Measurements from ENCODE around the gene RNASE12.

The RNASE12 gene

DNA sequence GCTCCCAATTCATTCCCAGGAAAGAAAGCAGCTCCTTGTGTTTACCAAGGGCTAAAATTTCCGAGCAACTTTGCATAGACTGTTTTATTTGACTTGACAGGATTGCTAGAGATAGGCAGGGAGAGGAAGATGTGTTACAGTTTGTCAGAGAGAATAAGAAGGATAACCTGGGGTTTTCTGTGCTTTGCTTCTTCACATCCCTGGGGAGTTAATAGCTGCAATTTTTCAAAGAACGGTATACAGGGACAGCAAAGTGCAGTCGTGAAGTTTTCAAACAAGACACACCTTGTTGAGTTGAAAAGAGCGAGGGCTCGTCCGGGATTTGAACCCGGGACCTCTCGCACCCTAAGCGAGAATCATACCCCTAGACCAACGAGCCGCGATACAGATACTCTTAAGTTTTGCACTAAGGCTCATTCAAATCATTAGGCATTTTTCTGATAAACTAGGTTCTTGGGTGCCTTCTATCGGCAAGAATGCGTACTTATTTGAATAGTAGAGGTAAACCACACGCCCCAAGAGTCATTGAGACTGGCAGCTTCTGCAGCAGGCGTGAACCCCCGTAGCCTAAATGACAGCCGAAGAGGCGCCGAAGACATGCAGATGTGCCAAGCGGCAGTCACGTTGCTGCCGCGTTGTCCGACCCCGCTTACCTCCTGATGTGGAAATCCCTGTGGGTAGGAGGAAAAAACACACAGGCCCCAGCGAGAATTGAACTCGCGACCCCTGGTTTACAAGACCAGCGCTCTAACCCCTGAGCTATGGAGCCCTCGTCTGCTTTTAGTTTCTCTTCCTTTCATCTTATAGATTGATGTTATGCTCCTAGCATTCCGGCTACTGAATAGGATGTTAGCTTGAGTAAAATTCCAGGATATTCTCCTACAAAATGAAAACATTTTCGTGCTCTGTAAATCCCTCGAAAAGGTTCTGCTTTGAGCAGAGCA lies 22.2 kb upstream of the RNASE12 start:
- peak; percentile 97 for DNase-seq (ENCODE audit: low read depth)
- peak overlapping the region; percentile 66 for H3K4me3 ChIP-seq (ENCODE audit: low read depth, low read length)
- TF ChIP-seq, protein P1, sequence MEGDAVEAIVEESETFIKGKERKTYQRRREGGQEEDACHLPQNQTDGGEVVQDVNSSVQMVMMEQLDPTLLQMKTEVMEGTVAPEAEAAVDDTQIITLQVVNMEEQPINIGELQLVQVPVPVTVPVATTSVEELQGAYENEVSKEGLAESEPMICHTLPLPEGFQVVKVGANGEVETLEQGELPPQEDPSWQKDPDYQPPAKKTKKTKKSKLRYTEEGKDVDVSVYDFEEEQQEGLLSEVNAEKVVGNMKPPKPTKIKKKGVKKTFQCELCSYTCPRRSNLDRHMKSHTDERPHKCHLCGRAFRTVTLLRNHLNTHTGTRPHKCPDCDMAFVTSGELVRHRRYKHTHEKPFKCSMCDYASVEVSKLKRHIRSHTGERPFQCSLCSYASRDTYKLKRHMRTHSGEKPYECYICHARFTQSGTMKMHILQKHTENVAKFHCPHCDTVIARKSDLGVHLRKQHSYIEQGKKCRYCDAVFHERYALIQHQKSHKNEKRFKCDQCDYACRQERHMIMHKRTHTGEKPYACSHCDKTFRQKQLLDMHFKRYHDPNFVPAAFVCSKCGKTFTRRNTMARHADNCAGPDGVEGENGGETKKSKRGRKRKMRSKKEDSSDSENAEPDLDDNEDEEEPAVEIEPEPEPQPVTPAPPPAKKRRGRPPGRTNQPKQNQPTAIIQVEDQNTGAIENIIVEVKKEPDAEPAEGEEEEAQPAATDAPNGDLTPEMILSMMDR (IDR thresholded peaks at IDR 0.05; ENCODE audit: control insufficient read depth, extremely low read depth, insufficient read depth), result peak; percentile 69

DNA sequence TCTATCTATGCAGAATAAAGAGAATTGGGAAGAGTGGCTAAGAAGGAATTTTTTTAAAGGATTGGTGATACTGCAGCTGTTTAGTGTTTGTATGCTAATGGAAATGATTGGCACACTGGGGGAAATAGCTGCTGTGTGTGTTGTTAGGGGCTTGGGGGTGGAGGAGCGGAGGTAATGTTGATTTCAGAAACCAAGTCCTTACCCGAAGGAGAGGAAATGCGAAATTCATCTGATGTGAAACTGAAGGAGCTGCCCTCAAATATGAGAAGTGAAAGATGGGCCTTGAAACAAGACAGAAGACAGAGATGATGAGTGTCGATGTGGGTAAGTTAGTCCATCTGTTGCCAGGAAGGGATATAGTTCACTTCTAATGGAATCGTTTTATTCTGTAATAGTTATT lies 21.2 kb upstream of the RNASE12 start:
- DNase-seq (ENCODE audit: low read depth), result no peak
- TF ChIP-seq, protein P1 (IDR thresholded peaks at IDR 0.05; ENCODE audit: control insufficient read depth, extremely low read depth, insufficient read depth), result no peak
- peak overlapping the region; percentile 66 for H3K4me3 ChIP-seq (ENCODE audit: low read depth, low read length)

DNA sequence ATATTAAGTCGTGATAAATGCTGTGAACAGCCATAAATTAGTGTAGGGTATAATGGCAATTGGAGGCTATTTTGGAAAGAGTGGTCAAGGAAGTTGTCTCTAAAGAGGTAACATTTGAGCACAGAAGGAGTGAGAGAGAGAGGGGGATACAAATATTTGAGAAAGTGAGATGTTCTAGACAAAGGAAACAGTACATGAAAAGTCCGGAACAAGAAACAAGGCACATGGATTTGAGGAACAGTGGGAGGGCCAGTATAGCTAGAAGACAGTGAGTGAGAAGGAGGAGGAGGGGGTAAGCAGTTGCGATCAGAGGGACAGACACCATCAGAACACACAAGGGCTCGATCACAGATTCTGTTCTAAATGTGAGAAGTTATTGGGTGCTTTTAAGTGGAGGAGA lies 20.1 kb upstream of the RNASE12 start:
- H3K4me3 ChIP-seq (ENCODE audit: low read depth, low read length), result no peak overlapping the region
- no peak for DNase-seq (ENCODE audit: low read depth)
- TF ChIP-seq, protein P1 (IDR thresholded peaks at IDR 0.05; ENCODE audit: control insufficient read depth, extremely low read depth, insufficient read depth), result no peak

DNA sequence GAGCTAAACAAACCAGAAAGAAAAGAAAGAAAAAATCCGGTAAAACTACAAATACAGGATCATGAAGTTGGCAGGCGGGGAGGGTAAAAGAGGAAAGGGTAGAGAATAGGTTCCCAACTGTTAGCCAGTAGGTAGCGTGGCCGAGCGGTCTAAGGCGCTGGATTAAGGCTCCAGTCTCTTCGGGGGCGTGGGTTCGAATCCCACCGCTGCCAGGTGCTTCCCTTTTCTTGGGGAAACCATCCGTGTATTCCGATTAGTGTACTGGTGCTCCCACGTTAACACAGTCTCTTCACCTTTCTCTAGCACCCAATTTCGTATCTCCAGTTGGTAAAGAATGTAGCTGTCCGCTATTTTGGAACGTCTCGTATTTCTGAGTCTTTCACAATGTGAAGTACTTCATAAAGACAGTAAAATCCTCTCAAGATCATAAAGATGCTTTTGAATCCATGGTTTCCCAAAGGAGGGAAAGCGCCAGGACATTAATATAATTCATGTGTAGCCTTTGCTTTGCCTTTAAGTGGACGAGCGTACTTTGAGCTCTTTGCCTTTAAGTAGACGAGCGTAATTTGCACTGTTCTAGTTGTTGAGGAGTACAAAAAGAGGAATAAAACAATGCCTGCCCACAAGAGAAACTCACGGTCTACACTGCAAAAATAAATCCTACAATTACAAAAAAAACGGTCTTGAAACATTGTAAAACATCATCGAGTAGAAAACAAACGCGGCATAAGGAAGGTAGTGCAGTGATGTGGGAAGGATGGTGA lies 19.0 kb upstream of the RNASE12 start:
- TF ChIP-seq, protein P1 (IDR thresholded peaks at IDR 0.05; ENCODE audit: control insufficient read depth, extremely low read depth, insufficient read depth), result no peak
- peak overlapping the region; percentile 78 for H3K4me3 ChIP-seq (ENCODE audit: low read depth, low read length)

DNA sequence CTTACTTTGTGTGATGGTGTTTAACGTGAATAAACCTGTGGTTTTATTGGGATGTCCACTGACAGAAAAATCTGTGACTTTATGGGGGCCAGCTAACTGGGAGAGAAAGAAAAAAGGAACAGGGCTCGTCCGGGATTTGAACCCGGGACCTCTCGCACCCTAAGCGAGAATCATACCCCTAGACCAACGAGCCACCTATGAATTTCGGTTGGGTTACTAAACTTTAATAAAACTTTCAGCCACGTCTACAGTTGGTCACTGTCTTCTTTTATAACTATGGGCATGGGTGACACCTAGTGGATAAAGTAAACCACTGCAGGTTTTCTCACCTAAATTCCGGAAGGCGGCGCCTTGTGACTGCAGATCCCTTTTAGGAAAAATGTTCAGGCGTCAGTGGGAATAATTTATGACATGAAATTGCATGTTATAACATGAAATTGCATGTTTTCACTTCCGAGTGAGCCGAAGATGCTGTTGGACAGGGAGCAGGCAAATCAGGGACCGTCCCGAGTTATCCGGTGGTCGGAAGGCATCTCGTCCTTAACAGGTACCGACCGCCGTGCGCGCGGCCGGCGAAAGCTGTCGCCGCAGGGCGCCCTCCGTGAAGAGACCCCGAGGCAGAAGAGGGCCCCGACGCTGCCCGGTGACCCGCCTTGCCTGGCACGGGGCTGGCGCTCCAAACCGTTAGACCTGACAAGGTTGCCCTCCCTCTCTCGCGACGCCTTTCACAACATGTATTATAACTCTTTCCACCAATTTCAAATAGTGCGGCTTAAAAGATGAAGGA lies 18.2 kb upstream of the RNASE12 start:
- DNase-seq (ENCODE audit: low read depth), result peak; percentile 76
- H3K4me3 ChIP-seq (ENCODE audit: low read depth, low read length), result peak overlapping the region; percentile 78
- TF ChIP-seq, protein P1 (IDR thresholded peaks at IDR 0.05; ENCODE audit: control insufficient read depth, extremely low read depth, insufficient read depth), result peak; percentile 92

More for the DNA sequence above, 19.0 kb upstream of the RNASE12 start:
- DNase-seq (ENCODE audit: low read depth), result no peak

DNA sequence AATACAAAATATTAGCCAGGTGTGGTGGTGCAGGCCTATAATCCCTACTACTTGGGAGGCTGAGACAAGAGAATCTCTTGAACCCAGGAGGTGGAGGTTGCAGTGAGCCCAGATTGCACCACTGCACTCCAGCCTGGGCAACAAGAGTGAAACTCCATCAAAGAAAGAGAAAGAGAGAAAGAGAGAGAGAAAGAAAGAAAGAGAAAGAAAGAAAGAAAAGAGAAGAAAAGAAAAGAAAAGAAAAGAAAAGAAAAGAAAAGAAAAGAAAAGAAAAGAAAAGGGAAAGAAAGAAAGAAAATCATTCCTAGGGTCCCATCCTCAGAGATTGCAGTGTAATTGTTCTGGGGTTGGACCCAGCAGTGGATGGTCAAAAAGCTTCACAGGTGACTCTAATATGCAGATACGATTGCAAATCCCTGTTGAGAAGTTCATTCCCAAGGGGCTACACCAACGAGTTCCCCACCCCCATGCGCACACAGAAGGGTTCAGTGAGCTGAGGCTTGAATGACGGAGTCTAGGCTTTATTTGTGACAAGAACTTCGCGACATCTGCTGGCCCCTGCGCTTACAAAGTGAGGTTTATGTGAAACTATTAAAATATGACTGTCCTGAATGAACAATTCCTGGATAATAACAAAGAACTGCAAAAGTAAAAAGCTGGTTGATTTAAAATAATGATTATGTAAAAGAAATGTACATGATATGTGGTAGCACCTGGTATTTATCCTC lies 17.4 kb upstream of the RNASE12 start:
- 0 out of 2 replicates have a peak overlapping the region, but pooled peaks have one; percentile 0 for H3K4me3 ChIP-seq (ENCODE audit: low read depth, low read length)
- TF ChIP-seq, protein P1 (IDR thresholded peaks at IDR 0.05; ENCODE audit: control insufficient read depth, extremely low read depth, insufficient read depth), result no peak
- DNase-seq (ENCODE audit: low read depth), result no peak

Data from LNCaP clone FGC (cell line).